Osteocyte (in vitro differentiated cells): Measurements from ENCODE around the gene RABL6. TPM values are rescaled to one million over a fixed set of nuclear protein-coding genes. Genes with fewer than 3 reads are reported as not detected.

Source experiments
- DNase-seq: peaks from one replicate; pipeline ENCODE4 v3.0.0; 2021; ENCODE audit warnings: mixed read lengths; ENCODE audit not compliant: unreplicated experiment; ENCODE audit errors: extremely low spot score
- H3K27ac Mint-ChIP-seq: one replicate; pipeline ENCODE4 v1.8.0; 2021; ENCODE audit warnings: mild to moderate bottlenecking, mixed read lengths; ENCODE audit not compliant: unreplicated experiment
- H3K27me3 Mint-ChIP-seq: one replicate; pipeline ENCODE4 v1.8.0; 2021; ENCODE audit warnings: mixed read lengths; ENCODE audit not compliant: unreplicated experiment
- H3K36me3 Mint-ChIP-seq: one replicate; pipeline ENCODE4 v1.8.0; 2021; ENCODE audit warnings: mixed read lengths; ENCODE audit not compliant: unreplicated experiment
- H3K4me1 Mint-ChIP-seq: one replicate; pipeline ENCODE4 v1.8.0; 2021; ENCODE audit warnings: mixed read lengths; ENCODE audit not compliant: unreplicated experiment
- H3K4me3 Mint-ChIP-seq: one replicate; pipeline ENCODE4 v1.8.0; 2021; ENCODE audit warnings: mild to moderate bottlenecking, moderate library complexity, mixed read lengths; ENCODE audit not compliant: unreplicated experiment
- H3K9me3 Mint-ChIP-seq: one replicate; pipeline ENCODE4 v1.8.0; 2021; ENCODE audit warnings: mixed read lengths; ENCODE audit not compliant: unreplicated experiment
- CTCF ChIP-seq: fragments of 200-600 bp; sonication (generic); IDR thresholded peaks from 2 replicates; pipeline ENCODE4 v1.5.0; 2021; ENCODE audit warnings: antibody characterized with exemption, mild to moderate bottlenecking, moderate library complexity
- total RNA-seq: library from RNA; stranded (reverse); gene quantifications from 2 replicates; pipeline ENCODE4 v1.2.1, GENCODE V29; 2021

Gene RABL6
- total RNA-seq, 1 donor from 2014 or later = 84.7 TPM

- DNase-seq = no peak
- Mint-ChIP-seq H3K36me3 (no peaks in the 10 kb centered on the region), H3K27me3 (no peaks in the 10 kb centered on the region), H3K4me3 (no peak overlapping the region), H3K4me1 (peaks cover 4% of the 10 kb centered on the region), H3K9me3 (no peaks in the 10 kb centered on the region), H3K27ac (no peak overlapping the region)
- TF ChIP-seq CTCF = no peak
Observed at GRCh38 chr9:136823136-136824046, 15.6 kb downstream of the RABL6 start.

DNA sequence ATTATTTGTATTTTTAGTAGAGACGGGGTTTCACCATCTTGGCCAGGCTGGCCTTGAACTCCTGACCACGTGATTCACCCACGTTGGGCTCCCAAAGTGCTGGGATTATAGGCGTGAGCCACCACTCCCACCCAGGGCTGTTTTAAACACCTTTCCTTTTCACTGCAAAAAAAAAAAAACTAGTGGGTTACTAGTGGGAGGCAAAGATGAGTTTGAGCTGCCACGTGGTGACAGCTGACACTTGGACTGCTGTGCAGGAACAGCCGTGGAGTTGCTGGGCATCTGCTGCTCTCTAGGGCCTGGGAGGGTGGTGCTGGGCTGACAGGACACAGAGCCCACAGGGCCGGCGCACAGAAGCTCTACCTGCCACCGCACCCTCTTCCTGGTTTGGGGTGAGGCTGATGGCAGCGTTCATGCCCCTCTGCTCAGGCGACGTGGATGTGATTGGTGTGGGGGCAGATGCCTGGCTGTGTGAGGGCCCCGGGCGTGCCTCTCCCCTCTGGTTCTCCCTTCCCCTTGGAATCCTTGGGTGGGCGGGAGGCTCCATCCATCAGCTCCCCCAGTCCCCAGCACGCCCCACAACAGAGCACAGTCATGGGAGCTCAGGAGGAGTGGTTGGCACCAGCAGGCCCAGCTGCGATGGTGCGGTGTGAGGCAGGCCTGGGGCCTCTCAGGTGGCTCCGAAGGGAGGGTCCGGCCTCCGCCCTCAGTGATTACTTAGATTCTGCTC lies 16.9 kb downstream of the RABL6 start:
- Mint-ChIP-seq H3K9me3 (no peaks in the 10 kb centered on the region), H3K4me1 (peaks cover 4% of the 10 kb centered on the region), H3K27ac (no peak overlapping the region), H3K36me3 (peaks cover 4% of the 10 kb centered on the region), H3K27me3 (no peaks in the 10 kb centered on the region), H3K4me3 (no peak overlapping the region)
- DNase-seq = no peak
- TF ChIP-seq CTCF = no peak

DNA sequence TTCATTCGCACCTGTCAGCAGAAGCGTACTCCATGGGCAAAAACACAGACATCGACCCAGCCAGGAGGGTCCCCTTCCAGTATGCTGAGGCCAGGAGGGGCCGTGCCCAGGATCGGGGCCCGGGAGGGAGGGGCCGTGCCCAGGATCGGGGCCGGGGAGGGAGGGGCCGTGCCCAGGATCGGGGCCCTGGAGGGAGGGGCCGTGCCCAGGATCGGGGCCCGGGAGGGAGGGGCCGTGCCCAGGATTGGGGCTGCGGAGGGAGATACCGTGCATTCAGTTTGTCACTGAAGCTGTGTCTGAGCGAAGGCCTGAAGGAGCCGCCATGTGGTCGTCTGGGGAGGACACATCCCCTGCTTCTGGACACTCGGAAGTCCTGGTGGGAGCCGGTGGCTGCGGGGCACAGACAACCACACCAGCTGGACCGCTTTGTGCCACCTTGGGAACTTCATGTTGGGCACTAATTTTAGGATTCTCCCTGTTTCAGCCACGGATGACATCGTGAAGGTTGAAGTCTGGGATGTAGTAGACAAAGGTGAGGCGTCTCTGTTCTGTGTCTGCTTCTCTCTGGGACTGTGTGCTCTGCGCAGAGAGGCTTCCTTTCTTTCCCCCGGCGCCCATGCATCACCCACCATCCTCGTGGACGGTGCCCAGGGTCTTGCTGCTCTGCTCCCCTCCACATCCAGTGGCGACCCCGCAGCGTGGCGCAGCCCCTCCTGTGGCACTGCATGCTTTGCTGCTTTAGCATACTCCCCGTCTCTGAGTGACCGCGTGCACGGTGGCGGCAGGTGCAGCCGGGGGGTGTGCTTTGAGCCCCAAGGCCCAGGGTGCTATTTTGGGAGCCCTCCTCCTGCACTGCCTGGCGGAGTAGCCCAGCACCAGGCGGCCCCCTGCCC lies 17.8 kb downstream of the RABL6 start:
- no peak for TF ChIP-seq CTCF
- DNase-seq = no peak
- Mint-ChIP-seq H3K4me3 (no peak overlapping the region), H3K9me3 (no peaks in the 10 kb centered on the region), H3K27ac (no peak overlapping the region), H3K4me1 (peaks cover 4% of the 10 kb centered on the region), H3K36me3 (peaks cover 4% of the 10 kb centered on the region), H3K27me3 (no peaks in the 10 kb centered on the region)

GRCh38 chr9:136826188-136826541 lies 18.4 kb downstream of the RABL6 start:
- TF ChIP-seq CTCF = no peak
- Mint-ChIP-seq H3K9me3 (no peaks in the 10 kb centered on the region), H3K4me1 (no peaks in the 10 kb centered on the region), H3K36me3 (peaks cover 4% of the 10 kb centered on the region), H3K27ac (no peak overlapping the region), H3K4me3 (no peak overlapping the region), H3K27me3 (no peaks in the 10 kb centered on the region)
- no peak for DNase-seq
